ENCODE data around the gene SGCA.

The SGCA gene

GRCh38 chr17:50207792-50208567 lies 42.2 kb downstream of the SGCA start:
- H3K27me3 Mint-ChIP-seq, result peaks cover 82% of the 10 kb centered on the region
- H3K36me3 Mint-ChIP-seq, result no peaks in the 10 kb centered on the region
- no peak overlapping the region for H3K4me3 Mint-ChIP-seq
- H3K4me1 Mint-ChIP-seq, result peaks cover 17% of the 10 kb centered on the region
- no peak overlapping the region for H3K27ac Mint-ChIP-seq
- H3K9me3 Mint-ChIP-seq, result no peaks in the 10 kb centered on the region
- no peak for ATAC-seq

DNA sequence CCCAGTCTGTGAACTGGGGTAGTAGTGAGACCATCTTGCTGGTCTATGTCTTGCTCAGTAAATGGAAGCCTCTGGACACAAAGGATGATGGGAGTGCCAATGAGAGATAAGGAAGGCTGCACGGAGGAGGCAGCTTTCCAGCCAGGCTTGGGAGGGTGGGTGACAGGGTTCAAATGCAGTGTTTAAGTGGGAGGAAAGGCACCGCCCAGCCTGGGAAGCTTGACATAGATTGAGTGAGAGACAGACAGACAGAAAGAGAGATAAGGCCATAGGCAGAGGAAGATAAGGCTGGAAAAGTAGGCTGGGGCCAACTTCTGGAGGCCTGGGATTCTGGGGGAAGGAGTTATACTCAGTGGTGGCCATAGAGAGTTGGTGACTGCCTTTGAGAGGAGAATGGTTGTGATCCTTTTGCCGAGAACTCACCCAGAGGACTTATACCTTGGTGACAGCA lies 42.8 kb downstream of the SGCA start:
- no peak overlapping the region for H3K27ac Mint-ChIP-seq
- peaks cover 77% of the 10 kb centered on the region for H3K27me3 Mint-ChIP-seq
- ATAC-seq, result no peak
- no peak overlapping the region for H3K4me3 Mint-ChIP-seq
- H3K4me1 Mint-ChIP-seq, result peaks cover 22% of the 10 kb centered on the region
- no peaks in the 10 kb centered on the region for H3K9me3 Mint-ChIP-seq
- no peaks in the 10 kb centered on the region for H3K36me3 Mint-ChIP-seq

- Mint-ChIP-seq H3K27me3 (peaks cover 82% of the 10 kb centered on the region), H3K4me3 (no peak overlapping the region), H3K36me3 (no peaks in the 10 kb centered on the region), H3K9me3 (no peaks in the 10 kb centered on the region), H3K27ac (no peak overlapping the region), H3K4me1 (peaks cover 22% of the 10 kb centered on the region)
- ATAC-seq, result no peak
Observed at GRCh38 chr17:50209133-50209471, 43.3 kb downstream of the SGCA start.

DNA sequence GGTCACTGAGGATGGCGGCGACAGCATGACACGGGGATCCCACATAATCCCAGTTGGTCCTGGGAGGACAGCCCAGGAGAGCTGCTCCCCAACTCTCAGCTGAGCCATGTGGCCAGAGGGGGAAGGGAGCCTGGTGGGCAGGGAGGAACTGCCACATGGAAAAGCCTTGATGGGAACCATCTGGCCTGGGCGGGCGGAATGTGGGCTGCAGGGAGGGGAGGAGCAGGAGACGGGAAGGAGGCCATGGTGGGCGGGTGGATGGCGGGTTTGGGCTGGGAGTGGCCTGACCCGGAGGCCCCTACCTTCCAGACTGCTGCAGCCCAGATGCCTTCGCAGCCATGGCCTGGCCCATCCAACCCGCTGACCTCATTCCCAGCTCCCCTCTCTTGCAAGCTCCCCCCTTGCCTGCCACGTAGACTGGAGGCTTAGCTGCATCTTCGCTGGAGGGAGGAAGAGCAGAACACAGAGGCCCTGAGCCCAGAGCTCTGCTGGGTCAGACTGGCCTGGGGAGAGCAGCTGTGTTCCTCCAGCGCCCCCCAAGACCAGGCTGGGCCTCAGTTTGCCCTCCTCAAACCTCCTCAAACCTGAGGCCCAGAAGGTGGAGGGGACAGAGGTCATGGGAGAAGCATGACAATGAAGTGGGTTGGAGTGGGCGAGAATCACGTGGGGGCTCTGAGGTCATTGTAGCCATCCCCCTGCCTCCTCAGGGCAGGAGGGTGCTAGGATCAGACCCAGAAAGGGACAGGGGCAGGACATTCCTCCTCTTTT lies 43.9 kb downstream of the SGCA start:
- no peak overlapping the region for H3K27ac Mint-ChIP-seq
- no peak overlapping the region for H3K4me3 Mint-ChIP-seq
- H3K9me3 Mint-ChIP-seq, result no peaks in the 10 kb centered on the region
- ATAC-seq, result no peak
- peaks cover 86% of the 10 kb centered on the region for H3K27me3 Mint-ChIP-seq
- H3K4me1 Mint-ChIP-seq, result peaks cover 22% of the 10 kb centered on the region
- no peaks in the 10 kb centered on the region for H3K36me3 Mint-ChIP-seq

GRCh38 chr17:50210240-50211225 lies 44.7 kb downstream of the SGCA start:
- Mint-ChIP-seq H3K4me3 (no peak overlapping the region), H3K9me3 (no peaks in the 10 kb centered on the region), H3K4me1 (peaks cover 22% of the 10 kb centered on the region), H3K27me3 (peaks cover 78% of the 10 kb centered on the region), H3K36me3 (no peaks in the 10 kb centered on the region), H3K27ac (no peak overlapping the region)
- ATAC-seq, result no peak

GRCh38 chr17:50211249-50212120 lies 45.7 kb downstream of the SGCA start:
- Mint-ChIP-seq H3K27ac (no peak overlapping the region), H3K4me3 (no peak overlapping the region), H3K27me3 (peaks cover 68% of the 10 kb centered on the region), H3K36me3 (no peaks in the 10 kb centered on the region), H3K4me1 (peaks cover 22% of the 10 kb centered on the region), H3K9me3 (no peaks in the 10 kb centered on the region)
- no peak for ATAC-seq

GRCh38 chr17:50212121-50212843 lies 46.5 kb downstream of the SGCA start:
- Mint-ChIP-seq H3K27me3 (peaks cover 60% of the 10 kb centered on the region), H3K27ac (no peak overlapping the region), H3K4me1 (peaks cover 14% of the 10 kb centered on the region), H3K4me3 (no peak overlapping the region), H3K36me3 (no peaks in the 10 kb centered on the region), H3K9me3 (no peaks in the 10 kb centered on the region)
- no peak for ATAC-seq

- Mint-ChIP-seq H3K27ac (no peak overlapping the region), H3K4me3 (no peak overlapping the region), H3K4me1 (peaks cover 11% of the 10 kb centered on the region)
Observed at GRCh38 chr17:50213026-50214022, 47.5 kb downstream of the SGCA start.

GRCh38 chr17:50214976-50215760 lies 49.4 kb downstream of the SGCA start:
- ATAC-seq, result no peak
- H3K4me3 Mint-ChIP-seq, result no peak overlapping the region
- H3K4me1 Mint-ChIP-seq, result peaks cover 11% of the 10 kb centered on the region
- H3K27ac Mint-ChIP-seq, result no peak overlapping the region
- no peaks in the 10 kb centered on the region for H3K36me3 Mint-ChIP-seq
- H3K27me3 Mint-ChIP-seq, result peaks cover 32% of the 10 kb centered on the region
- no peaks in the 10 kb centered on the region for H3K9me3 Mint-ChIP-seq

More at GRCh38 chr17:50213026-50214022, 47.5 kb downstream of the SGCA start:
- H3K9me3 Mint-ChIP-seq, result no peaks in the 10 kb centered on the region
- ATAC-seq, result peak; percentile 92
- peaks cover 50% of the 10 kb centered on the region for H3K27me3 Mint-ChIP-seq
- no peaks in the 10 kb centered on the region for H3K36me3 Mint-ChIP-seq

DNA sequence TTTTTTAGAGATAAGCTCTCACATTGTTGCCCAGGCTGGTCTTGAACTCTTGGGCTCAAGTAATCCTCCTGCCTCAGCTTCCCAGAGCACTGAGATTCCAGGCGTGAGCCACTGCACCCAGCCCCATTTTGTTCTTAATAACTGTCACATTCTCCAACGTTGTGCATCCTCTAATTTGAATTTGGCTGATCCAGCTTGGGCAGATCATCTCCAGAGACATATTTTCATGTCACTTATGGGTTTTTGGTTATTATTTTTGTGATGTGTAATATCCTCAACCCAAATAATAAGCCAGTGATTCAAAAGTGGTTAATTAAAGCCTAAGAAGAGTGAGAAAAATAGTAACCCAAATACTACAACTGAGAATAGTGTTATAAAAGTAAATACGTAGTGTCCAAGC lies 51.8 kb downstream of the SGCA start:
- Mint-ChIP-seq H3K4me1 (peaks cover 9% of the 10 kb centered on the region), H3K4me3 (no peak overlapping the region), H3K9me3 (no peaks in the 10 kb centered on the region), H3K36me3 (no peaks in the 10 kb centered on the region), H3K27me3 (peaks cover 30% of the 10 kb centered on the region), H3K27ac (no peak overlapping the region)
- no peak for ATAC-seq

- Mint-ChIP-seq H3K4me1 (peaks cover 3% of the 10 kb centered on the region), H3K4me3 (no peak overlapping the region), H3K36me3 (no peaks in the 10 kb centered on the region), H3K27ac (no peak overlapping the region), H3K27me3 (peaks cover 32% of the 10 kb centered on the region), H3K9me3 (no peaks in the 10 kb centered on the region)
- no peak for ATAC-seq
Observed at GRCh38 chr17:50218071-50218759, 52.4 kb downstream of the SGCA start.

GRCh38 chr17:50218771-50219315 lies 53.0 kb downstream of the SGCA start:
- Mint-ChIP-seq H3K36me3 (no peaks in the 10 kb centered on the region), H3K27me3 (peaks cover 36% of the 10 kb centered on the region), H3K27ac (no peak overlapping the region), H3K4me1 (no peaks in the 10 kb centered on the region), H3K4me3 (no peak overlapping the region), H3K9me3 (no peaks in the 10 kb centered on the region)
- peak; percentile 40 for ATAC-seq

Data from stimulated activated memory B cell treated with anti-CD40 and anti-IgM and Interleukin-4, amounts not matched to agents 10 μg/mL and 1 μg/mL and 100 μg/mL, for 72 hours (primary cell).